8988T (cell line): Measurements from ENCODE around the gene ADGRB3.
"Not testable (repeated sequence)": the region's sequence is repeated elsewhere in the genome, so short reads cannot be mapped to it uniquely, and the experiment has no call there.

Source experiments
- DNase-seq: peaks from one replicate; pipeline ENCODE4 v3.0.0; 2011

ADGRB3 gene

DNA sequence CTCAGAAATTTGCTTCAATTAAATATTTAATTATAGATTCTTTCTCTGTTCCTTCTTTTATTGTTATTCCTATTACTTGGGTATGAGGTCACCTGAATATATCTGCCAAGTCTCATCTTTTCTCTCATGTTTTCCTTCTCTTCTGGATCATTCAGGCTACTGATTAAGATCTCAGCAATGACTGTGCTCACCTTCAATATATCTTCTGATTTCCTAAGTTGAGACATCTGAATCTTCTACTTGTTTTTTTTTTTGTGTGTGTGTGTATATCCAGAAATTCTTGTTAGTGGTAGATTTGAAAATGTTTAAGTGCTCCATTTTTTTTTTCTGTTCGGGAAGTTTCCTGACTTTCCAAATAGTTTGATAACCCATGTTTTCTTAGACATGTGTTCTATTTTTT lies 108.0 kb downstream of the ADGRB3 start:
- no peak for DNase-seq

DNA sequence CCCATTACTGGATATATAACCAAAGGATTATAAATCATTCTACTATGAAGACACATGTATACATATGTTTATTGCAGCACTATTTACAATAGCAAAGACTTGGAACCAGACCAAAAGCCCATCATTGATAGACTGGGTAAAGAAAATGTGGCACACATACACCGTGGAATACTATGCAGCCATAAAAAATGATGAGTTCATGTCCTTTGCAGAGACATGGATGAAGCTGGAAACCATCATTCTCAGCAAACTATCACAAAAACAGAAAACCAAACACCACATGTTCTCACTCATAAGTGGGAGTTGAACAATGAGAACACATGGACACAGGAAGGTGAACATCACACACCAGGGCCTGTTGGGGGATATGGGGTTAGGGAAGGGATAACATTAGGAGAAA lies 109.3 kb downstream of the ADGRB3 start:
- not testable (repeated sequence) for DNase-seq

DNA sequence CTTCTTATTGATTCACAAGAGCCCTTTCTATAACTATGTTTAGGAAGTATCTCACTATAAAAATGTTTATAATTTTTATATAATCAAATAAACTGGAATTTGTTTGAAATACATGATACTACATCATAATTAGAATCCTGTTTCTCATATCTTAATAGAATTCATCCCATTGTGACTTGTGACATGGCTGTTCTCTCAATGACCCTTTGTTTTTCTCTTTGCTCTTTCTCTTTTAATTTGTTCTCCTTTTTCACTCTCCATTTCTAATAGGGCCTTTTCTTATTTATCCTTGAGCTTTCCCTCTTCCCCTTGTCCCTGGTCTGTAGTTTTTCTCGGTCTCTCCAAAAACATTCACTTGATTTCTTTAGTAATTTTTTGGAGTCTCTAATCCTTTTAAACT lies 111.3 kb downstream of the ADGRB3 start:
- no peak for DNase-seq

DNA sequence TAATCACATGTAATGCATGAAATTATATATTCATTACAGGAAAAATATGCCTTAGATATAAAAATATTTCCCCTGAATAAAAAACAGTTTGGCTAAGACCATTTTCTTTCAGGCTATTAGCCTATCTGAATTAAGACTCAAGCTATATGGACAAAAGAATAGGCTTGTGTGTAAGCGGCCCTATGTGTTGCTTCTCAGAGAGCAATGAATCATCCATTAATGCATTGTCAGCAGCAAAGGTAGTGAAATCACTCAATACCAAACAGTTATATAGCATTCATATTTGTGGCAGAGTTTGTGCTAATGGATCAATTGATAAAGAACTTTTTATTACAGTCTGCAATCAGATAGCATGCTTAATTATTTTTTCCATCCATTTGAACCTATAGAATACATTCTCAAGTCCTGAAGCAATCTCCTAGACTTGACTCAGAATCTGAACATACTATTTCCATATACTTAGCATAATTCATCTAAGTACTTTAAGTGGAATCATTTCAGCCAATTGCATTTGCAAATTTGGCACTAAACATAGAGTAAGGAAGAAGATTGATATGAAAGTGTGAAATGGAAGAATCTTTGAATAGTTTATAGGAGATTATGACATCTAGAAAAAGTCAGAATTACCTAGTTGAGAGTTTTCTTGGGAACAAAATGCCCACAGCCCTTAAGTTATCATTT lies 112.2 kb downstream of the ADGRB3 start:
- DNase-seq = no peak

DNA sequence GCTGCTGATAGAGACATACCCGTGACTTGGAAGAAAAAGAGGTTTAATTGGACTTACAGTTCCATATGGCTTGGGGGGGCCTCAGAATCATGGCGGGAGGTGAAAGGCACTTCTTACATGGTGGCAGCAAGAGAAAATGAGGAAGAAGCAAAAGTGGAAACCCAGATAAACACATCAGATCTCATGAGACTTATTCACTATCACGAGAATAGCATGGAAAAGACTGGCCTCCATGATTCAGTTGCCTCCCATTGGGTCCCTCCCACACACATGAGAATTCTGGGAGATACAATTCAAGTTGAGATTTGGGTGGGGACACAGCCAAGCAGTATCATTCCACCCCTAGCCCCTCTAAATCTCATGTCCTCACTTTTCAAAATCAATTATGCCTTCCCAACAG lies 112.8 kb downstream of the ADGRB3 start:
- DNase-seq = not testable (repeated sequence)

DNA sequence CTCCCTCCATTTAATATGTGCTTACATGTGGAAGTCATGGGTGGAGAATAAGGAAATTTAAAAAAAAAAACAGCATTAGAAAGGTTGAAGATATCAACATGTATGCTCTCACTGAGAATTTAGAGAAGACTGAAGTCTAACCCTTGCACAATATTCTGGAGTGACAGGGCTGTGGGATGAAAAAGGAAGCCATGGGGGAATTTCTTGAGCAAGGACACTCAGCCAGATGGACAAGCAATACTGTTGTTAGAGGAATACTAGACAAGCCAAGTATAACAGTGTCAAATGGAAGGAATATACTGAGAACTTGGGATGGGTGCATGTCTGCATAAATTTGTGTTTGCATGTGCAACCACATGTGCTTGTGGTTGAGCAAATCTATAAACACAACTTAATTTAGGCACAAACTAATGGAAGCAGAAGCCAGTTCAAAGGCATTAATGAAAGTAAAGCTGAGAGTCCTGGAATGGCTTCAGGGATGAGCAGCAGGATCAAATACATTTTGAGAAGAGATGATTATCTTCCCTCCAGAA lies 119.7 kb downstream of the ADGRB3 start:
- DNase-seq = no peak

DNA sequence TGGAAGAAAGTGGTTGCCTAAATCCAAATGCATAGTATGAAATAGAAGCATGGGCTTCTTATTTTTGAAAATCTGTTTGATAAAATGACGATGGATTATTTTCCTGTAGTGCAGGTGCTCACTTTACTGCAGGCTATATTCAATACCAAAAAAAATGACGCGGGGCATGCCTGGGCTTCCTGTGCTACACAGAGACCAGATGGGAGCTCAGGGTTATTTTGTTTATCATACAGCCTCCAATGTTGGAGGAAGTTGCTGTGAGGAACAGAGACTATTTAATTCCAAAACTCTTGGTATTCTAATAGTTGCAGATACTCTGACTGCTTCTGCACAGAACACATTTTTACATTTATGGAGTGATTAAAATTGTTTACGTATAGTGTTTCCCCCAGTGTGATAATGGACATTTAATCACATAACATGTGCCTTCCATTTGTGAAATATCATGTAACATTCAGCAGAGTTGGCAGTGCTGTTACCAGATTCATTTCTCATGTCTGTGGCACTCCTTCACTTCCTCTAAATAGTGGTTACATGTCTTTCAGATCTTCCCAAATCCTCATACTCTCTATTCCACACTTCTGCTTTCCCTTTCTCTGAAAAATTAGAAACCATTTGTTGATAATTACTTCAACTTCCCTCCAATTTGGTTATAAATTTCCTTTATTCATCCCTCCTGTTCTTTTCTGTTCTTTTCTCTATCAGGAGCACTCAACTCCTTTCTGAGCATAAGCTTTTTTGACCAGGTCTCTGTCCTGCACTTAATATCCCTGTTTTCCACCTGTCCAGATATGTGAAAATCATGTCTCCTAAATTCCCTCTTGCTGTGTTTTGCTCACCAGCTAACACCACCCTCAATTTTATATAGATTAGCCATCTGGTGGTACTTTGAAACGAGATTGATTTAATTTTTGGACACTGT lies 121.6 kb downstream of the ADGRB3 start:
- DNase-seq = no peak

DNA sequence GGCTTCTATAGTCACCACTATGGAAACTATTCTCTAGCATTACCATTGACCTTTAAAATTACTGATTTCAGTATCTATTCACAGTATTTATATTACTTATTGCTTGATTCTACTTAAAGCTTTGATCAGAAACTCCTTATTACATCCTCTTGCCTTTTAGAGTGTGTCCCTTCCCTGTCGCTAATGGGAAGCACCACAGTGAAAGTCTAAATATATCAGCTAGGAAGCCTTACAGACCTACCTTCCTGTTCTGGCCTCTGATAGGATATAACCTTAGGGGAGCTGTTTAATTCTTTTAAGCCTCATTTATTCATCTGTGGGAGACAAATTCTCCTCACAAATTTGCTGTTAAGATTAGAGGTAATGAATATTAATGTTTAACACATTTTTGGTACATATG lies 122.7 kb downstream of the ADGRB3 start:
- DNase-seq = no peak

DNA sequence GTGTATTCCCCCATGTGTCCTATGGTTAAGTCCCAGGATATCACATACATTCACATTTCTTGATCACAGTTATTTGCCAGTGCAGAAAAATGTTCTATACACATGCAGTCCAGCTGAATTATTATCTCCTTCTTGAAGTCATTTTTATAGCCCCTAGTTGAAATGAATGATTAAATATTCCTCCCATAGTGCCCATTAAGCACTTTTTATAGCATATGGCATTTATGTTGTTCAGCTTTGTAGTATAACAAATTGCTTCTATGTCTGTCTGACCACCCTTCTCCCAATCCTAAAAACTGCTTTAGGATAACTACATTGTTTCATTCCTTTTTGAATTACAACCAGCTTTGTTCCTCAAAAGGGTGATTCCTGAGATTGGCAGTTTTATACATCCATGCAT lies 123.5 kb downstream of the ADGRB3 start:
- no peak for DNase-seq

DNA sequence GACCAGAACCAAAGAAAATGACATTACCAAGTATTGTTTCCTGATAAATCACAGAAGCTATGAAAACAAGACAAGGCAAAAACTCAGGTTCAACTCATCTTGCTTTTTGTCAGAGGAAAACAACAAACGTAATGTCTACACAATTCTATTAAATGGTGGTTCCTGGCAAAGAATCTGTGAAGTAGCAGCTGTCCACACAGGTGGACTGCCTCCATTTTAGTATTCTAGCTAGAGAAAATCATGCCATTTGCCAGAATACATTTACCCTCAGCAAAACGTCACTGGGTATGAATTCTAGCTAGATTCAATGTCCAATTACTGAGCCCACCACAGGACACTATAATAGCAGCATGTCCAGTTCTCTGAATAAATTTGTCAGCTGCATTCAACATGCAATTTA lies 125.4 kb downstream of the ADGRB3 start:
- no peak for DNase-seq

DNA sequence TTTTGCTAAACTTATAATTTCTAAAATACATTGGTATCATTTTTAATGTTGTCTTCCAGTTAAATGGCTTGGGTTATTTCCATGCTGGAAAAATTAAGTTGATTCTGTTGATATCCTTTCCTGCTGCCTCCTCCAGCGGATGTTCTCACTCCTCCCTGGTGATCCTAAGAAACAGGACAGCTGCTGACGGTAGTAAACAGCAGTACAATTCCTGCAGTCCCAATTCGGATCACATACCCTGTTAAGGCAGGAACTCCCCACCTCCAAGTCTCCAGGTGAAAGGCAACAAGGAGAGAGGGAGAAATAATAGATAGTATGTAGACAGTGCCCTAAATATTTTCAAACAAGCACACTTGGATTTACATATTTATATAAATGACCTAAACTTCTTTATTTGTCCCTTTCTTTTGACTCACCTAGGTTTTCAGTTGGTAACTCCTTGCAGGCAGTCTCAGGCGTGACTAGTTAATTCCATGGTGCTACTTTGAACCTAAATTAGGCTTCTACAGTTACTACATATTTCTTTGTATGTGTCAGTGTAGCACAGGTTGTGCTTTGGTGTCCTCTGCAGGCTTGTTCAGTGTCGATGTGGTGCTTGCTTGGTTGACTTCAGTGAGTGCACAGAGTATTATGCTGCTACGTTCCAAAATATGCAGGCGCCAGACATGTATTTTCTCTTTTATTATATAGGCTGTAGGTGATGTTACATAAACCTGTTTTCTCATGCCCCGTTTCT lies 126.0 kb downstream of the ADGRB3 start:
- no peak for DNase-seq

DNA sequence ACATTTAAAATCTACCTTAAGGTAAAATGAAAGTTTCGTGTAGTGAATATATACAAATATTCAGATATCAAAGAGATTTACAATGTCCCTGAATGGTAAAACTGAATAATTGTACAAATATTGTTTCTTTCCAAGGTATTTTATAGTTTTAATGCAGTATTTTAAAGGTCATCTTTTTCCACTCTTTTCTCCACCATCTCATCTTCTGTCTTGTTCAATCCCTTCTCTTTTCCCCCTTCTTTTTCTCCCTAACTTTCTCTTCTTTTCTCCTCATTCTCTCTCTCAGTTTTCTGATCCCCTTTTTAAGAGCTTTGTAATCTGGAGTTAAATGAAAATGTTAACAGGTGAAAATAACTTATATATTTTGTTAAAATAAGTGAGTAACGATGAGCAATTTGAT lies 126.9 kb downstream of the ADGRB3 start:
- DNase-seq = no peak

DNA sequence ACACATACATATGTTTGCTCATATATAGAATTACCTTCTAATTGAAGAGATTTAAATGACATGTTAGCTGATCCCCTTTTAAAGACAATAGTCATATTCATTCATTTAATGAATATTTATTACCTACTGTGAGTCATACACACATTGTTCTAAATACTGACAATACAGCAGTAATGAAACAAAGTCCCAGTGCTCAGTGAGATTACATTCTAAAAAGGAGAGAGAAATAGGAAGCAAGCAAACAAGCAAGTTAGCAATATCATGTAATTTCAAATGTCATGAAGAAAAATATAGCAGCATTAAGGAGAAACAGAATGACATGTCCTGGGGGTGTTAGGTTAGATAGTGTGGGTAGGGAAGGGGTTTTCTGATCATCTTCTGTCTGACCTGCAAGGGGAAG lies 136.3 kb downstream of the ADGRB3 start:
- DNase-seq = no peak

DNA sequence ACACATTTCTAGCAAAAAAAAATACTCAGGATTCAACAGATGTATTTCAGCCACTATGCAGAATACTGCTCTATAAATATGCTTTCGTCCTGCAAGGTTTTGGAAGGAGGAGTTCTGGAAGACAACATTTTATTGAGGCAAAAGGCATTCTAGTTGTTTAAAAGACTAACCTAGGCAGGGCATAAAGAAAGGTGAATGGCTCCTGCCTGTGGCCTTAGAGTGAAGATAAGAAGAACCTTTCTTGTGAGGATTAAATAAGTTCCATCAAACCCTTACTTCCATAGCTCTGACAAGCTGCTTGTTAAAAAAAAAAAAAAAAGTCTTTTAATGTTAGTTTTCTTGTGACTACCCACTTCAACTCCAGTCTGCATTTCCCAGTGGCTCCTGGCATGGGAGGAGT lies 139.8 kb downstream of the ADGRB3 start:
- no peak for DNase-seq

DNA sequence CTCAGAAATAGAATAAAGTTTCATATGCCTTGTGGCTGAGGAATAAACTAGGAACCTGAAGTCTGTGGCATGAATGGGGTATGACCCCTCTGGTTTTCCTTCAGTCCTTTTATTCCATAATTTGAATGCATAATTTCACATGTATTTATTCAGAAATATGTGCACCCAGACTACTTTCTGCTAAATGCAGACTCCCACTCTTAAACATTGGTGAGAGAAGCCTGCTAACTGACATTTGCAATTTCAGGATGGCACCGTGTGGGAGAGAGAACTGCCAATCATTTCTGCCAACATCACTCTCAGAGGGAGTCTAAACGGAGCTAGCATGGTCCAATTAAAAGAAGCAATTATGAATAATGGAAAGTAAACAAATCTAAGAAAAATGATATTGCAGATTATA lies 141.3 kb downstream of the ADGRB3 start:
- DNase-seq = no peak

DNA sequence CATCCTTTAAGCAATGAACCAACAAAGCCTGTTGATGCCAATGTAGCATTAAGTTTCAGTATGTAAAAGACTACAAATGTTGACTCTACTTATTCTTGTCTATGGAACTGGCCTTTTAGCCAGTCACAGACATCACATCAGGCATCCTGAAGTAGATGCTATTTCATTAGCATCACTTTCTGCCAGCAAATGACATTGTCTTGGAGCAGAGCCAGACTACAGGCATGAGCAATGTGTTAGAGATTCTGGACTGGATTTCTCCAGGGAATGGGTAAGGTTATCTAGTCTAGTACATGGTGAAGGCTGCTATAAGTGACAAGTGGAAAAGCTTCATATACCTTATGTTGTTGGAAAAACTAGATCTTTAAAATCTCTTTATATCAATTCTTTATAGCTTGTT lies 142.9 kb downstream of the ADGRB3 start:
- DNase-seq = no peak

DNA sequence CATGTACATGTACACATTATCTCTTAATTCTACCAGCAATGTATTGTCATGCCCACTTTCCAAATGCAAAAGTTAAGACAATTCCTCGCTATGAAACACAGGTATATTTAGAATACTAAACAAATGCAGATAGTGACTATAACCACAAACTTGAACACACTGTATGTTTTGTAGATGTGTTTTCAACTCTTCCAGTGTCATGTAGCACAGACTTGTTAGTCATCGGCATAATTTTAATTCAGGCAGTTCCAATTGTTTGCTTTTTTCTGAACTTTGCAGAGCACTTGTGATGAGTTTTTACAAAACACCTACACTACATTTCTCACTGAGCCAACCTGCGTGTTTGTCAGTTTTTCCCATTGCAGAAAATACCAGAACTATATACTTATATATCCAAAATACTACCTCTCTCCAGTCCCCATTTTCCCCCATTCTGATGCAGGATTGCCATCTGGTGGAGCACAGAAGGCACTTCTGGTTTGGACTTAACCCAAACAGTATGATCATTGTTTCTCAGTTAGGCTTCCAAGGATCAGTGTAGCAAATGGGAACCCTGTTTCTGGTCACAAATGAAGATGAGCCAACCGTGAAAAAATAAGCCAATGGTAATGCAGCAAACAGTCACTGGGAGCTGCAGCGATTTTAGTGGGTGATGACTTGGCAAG lies 143.4 kb downstream of the ADGRB3 start:
- no peak for DNase-seq

DNA sequence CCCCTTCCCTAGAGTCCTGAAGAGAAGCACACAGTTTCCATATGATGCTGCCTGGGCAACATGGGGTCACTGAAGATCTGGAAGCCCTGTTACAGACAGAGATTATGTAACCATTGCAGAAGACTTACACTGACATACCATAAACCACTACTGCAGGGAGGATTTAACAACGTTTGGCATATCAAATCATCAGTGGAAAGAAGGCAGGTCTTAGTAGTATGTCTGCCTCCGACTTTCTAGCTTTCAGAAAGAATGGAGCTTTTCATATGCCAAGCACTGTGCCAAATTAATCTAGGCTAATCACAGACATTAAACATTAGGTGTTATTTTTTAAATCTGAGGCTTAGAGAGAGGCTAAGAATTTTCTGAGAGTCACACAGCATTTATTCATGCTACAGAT lies 144.3 kb downstream of the ADGRB3 start:
- no peak for DNase-seq

DNA sequence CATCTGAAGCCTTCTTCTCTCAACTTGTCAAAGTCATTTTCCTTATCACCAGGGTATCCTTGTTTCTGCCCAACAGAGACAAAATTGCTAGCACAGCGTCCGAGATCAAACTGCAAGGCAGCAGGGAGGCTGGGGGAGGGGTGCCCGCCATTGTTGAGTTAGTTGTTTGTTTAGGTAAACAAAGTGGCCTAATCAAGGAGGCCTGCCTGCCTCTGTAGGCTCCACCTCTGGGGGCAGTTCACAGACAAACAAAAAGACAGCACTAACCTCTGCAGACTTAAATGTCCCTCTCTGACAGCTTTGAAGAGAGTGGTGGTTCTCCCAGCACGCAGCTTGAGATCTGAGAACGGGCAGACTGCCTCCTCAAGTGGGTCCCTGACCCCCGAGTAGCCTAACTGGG lies 155.0 kb downstream of the ADGRB3 start:
- DNase-seq = not testable (repeated sequence)

DNA sequence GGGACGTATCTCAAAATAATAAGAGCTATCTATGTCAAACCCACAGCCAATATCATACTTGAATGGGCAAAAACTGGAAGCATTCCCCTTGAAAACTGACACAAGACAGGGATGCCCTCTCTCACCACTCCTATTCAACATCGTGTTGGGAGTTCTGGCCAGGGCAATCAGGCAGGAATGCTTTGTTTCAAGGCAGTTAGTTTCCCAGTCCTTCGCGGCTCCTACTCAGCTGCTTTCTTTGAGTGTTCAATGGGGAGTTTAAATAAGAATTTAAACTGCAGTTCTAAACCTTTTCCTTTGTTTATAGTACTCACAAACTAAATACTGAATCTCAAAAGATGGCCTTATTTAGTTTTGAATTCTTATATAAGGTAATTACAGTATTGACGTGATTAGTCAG lies 179.9 kb downstream of the ADGRB3 start:
- DNase-seq = not testable (repeated sequence)

DNA sequence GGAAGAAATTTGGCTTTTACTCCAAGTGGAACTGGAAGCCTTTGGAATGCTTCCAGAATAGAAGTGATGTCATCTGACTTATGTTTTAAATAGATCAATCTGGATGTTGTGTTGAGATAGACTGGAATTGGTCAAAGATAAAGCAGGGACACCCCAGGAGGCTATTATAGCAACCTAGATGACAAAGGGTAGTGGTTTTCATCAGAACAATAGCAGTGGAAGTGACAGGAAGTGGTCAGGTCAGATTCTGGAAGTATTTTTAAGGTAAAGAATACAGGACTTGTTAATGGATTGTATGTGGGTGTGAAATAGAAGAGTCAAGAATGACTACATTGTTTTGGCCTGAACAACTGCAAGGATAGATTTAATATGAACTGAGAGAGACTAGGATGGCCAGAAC lies 191.4 kb downstream of the ADGRB3 start:
- no peak for DNase-seq

DNA sequence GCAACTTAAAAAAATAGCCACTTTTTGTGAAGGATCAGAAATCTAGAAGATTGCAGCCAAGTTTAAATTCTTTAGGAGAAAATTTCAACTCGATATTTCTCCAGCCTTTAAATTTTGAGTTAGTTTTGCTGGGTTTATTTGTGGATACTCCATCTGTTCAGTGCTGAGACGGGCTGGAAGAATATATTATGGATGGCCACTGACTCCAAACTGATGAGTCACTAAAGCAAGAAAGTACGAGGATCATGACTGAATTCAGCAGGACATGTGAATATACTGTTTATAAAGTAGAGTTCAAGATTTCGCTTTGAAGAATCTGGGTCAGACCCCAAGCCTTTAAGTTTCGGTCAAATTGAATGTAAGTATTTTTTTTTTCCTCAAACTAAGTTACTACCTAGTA lies 199.5 kb downstream of the ADGRB3 start:
- DNase-seq = no peak

DNA sequence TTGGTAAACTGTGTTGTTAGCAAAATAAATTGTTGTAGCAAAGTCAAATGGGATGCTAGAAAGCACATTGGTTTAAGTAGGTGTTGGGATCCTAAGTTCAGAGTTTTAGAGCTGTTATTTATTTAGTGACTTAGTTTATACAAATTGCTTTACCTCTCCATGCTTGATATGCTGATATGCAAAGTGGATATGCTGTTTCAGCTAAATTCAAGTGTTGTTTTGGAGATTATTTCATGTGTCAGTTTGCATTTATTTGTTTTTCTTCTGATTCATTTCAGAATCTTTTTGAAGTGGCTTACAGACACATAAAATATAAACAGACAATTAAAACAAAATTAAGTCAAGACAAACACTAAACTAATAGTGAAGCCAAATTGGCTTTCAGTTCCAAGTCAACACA lies 203.5 kb downstream of the ADGRB3 start:
- DNase-seq = no peak
